Stimulated activated CD8-positive, alpha-beta memory T cell treated with anti-CD3 and anti-CD28 coated beads, Interleukin-15, amount 100 ng/mL, for 1 hour (primary cell): ENCODE data around the gene ROR1.

ENCODE experiments used
- DNase-seq: peaks from one replicate; pipeline ENCODE4 v3.0.0-alpha.2; 2020; ENCODE audit warnings: low read depth

The ROR1 gene

GRCh38 chr1:64147045-64147724, 373.4 kb downstream of the ROR1 start:
- no peak for DNase-seq

GRCh38 chr1:64147759-64148158, 373.9 kb downstream of the ROR1 start:
- DNase-seq = no peak

- no peak for DNase-seq
These were observed 376.4 kb downstream of the ROR1 start for GRCh38 chr1:64150266-64150665.

GRCh38 chr1:64150729-64151230, 377.0 kb downstream of the ROR1 start:
- DNase-seq = no peak

- DNase-seq = no peak
These were observed 381.5 kb downstream of the ROR1 start for GRCh38 chr1:64155278-64155677.

- no peak for DNase-seq
These were observed 387.6 kb downstream of the ROR1 start for GRCh38 chr1:64161357-64161941.

GRCh38 chr1:64162151-64162550, 388.3 kb downstream of the ROR1 start:
- DNase-seq = no peak

- no peak for DNase-seq
These were observed 389.0 kb downstream of the ROR1 start for GRCh38 chr1:64162804-64163203.

GRCh38 chr1:64163431-64163830, 389.6 kb downstream of the ROR1 start:
- DNase-seq = no peak

- DNase-seq = no peak
These were observed 390.2 kb downstream of the ROR1 start for GRCh38 chr1:64163970-64164369.

- DNase-seq = no peak
These were observed 392.8 kb downstream of the ROR1 start for GRCh38 chr1:64166629-64167028.

GRCh38 chr1:64167176-64167575, 393.4 kb downstream of the ROR1 start:
- no peak for DNase-seq

- DNase-seq = no peak
These were observed 397.4 kb downstream of the ROR1 start for GRCh38 chr1:64171246-64171645.

GRCh38 chr1:64171797-64172281, 398.0 kb downstream of the ROR1 start:
- no peak for DNase-seq

- DNase-seq = no peak
These were observed 398.7 kb downstream of the ROR1 start for GRCh38 chr1:64172458-64172983.

- no peak for DNase-seq
These were observed 399.6 kb downstream of the ROR1 start for GRCh38 chr1:64173336-64173940.

- no peak for DNase-seq
These were observed 401.8 kb downstream of the ROR1 start for GRCh38 chr1:64175639-64176038.

- DNase-seq = no peak
These were observed 402.8 kb downstream of the ROR1 start for GRCh38 chr1:64176659-64177058.

- no peak for DNase-seq
These were observed 405.8 kb downstream of the ROR1 start for GRCh38 chr1:64179588-64179987.

- DNase-seq = no peak
These were observed 408.4 kb downstream of the ROR1 start for GRCh38 chr1:64182207-64182606.

GRCh38 chr1:64183395-64184002, 409.7 kb downstream of the ROR1 start:
- no peak for DNase-seq

GRCh38 chr1:64184003-64184440, 410.2 kb downstream of the ROR1 start:
- no peak for DNase-seq
